Fibroblast of villous mesenchyme (primary cell): ENCODE measurements around the gene SLC4A8. TPM values are rescaled to one million over a fixed set of nuclear protein-coding genes. Genes with fewer than 3 reads are reported as not detected.

Experiments
- DNase-seq: peaks from one replicate; pipeline ENCODE4 v3.0.0-alpha.2; 2010; ENCODE audit warnings: low read depth
- H3K4me3 ChIP-seq: 2 replicates; pipeline ENCODE4 v1.5.1; 2011; ENCODE audit warnings: low read depth, mild to moderate bottlenecking, low read length
- CTCF ChIP-seq: IDR thresholded peaks from 2 replicates; pipeline ENCODE4 v1.5.1; 2012; ENCODE audit warnings: low read depth, mild to moderate bottlenecking, low read length; ENCODE audit not compliant: insufficient read depth
- total RNA-seq: library from RNA; depleted of rRNA; stranded (reverse); fragments of >200 nt; gene quantifications from 2 replicates; pipeline ENCODE4 v1.2.3, GENCODE V29; 2012

Gene SLC4A8
- total RNA-seq, 1 donor, result 6.9 TPM

- no peak for DNase-seq
- no peak overlapping the region for H3K4me3 ChIP-seq
- no peak for TF ChIP-seq CTCF
These were observed 46.7 kb downstream of the SLC4A8 start for GRCh38 chr12:51471111-51471864.

DNA sequence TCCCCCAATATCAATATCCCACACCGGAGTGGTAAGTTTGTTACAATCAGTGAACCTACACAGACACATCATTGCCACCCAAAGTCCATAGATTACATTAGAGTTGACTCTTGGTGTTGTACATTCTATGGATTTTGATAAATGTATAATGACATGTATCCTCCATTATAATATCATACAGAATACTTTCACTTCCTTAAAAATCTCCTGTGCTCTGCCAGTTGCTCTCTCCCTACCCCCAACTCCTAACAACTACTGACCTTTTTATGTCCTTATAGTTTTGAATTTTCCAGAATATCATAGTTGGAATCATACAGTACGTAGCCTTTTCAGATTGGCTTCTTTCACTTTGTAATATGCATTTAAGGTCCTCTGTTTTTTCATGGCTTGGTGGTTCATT is 48.4 kb downstream of the SLC4A8 start:
- no peak for DNase-seq
- H3K4me3 ChIP-seq, result no peak overlapping the region
- no peak for TF ChIP-seq CTCF

GRCh38 chr12:51473947-51474346 is 49.3 kb downstream of the SLC4A8 start:
- no peak for DNase-seq
- no peak overlapping the region for H3K4me3 ChIP-seq
- no peak for TF ChIP-seq CTCF

DNA sequence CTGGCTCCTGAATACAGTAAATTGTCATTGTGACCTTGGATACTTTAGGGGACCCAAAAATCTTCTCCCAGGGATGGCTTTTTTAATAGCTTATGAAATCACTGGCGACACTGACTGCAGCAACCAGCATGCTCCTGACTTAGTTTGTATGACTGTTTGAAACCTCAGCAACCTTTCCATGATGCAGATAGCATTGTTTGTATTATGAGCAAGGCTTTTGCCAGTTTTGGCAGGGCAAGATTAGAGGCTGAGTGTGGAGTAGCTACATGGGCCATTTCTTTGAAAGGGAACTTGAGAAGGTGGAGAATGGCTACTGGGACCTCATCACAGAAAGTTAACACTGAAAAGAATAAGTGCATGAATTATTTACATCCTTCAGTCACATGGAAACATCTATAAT is 50.9 kb downstream of the SLC4A8 start:
- no peak for TF ChIP-seq CTCF
- DNase-seq, result no peak
- H3K4me3 ChIP-seq, result no peak overlapping the region

DNA sequence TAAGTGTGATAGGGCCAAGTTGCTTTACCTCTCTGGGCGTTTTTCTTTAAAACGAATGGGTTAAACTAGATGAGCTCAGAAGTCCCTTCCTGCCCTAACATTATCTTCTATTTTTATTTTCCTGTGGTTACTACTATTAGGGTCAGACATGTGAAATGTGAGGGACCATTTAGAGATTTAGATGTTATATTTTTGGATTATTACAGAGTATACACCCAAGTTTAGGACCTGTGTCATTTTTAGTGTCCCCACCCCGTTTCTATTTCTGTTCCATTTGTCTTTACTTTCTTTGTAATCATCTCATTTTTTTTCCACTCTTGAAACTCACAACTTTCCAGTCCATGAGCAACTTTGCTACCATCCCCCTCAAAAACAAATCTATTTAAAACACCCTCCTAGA is 56.3 kb downstream of the SLC4A8 start:
- H3K4me3 ChIP-seq, result no peak overlapping the region
- no peak for DNase-seq
- TF ChIP-seq CTCF, result no peak

- TF ChIP-seq CTCF, result no peak
These were observed 58.5 kb downstream of the SLC4A8 start for GRCh38 chr12:51482929-51483697.

More at GRCh38 chr12:51482929-51483697, 58.5 kb downstream of the SLC4A8 start:
- no peak for DNase-seq
- no peak overlapping the region for H3K4me3 ChIP-seq
